GM18526 (cell line): ENCODE measurements around the gene SAMD11.

Experiments used
- POLR2A ChIP-seq: IDR thresholded peaks from 3 replicates; pipeline ENCODE4 v1.6.1; 2011; ENCODE audit not compliant: insufficient read length; ENCODE audit errors: extremely low read depth

The SAMD11 gene

DNA sequence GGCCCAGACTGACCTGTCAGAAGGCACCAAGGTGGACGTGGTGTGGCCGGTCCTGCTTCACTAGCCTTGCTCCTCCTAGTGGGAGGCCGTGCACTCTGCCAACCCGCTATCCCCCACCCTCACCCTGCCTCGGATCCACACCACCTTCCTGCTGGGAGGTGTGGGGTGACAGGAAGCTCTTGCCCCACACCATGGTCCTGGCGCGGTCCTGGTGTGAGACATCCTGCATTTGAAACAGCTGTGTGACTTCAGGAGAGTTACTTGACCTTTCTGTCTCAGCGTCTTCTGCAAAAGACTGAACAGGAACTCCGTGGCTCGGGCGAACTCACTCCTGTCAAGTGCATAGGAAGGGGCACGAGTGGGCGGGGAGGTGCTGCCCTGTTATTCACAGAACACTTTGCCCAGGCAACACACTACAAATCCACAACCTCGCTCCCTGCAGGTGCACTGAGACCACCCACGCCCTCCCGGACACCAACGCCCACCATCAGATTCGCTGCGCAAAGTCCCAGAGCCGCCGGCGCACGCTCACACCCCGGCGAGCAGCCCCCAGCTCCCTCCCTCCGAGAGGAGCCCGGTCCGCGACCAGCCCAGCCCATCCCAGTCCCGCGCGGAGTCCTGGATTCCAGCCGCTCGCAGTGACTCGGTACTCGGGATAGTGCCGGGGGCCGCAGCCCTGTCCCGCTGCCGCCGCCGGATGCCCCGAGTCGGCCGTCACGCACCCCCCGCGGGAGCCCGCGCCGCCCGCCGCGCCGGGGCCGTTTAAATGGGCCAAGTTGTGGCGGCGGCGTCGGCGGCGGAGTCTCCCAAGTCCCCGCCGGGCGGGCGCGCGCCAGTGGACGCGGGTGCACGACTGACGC, at the start of gene SAMD11:
TSS of gene SAMD11 (plus strand) at position 793 of the 860 bp plus-strand sequence. CDS start 509 bp downstream, outside the sequence.
- no peak for TF ChIP-seq POLR2A

DNA sequence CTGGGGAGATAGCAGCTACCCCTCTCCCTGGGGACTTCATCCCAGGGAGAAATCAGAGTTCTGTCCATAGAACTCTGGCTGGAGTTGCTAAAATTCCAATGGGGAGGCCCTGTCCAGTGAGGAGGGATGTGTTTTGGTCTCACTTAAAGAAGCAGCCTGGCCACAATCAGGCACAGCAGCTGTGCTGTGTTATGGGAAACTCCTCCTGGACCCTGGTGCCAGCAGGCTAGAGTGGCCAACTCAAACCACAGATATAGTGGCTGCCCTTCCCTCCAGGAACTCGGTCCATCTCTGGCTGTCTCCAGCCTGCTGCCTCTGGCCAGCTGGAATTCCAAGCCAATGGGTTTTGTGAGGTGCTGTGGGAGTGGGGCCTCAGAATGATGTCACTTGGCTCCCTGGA, 37.4 kb upstream of the SAMD11 start:
- TF ChIP-seq POLR2A = no peak

DNA sequence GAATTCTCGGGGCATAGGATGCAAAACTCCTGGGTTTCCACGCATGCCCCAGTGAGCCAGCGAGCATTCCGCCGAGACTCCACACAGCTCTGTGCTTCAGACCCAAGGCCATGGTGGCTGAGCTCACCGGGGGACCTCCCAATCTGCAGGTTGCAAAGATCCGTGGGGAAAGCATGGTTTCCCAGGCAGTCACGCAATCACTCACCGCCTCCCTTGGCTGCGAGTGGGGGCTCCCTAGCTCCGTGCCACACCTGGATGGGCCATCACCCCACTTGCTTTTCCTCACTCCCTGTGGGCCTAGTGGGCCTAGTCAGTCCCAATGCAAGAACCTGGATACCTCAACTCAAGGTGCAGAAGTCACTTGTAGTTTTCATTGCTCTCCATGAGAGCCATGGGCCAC, 37.0 kb upstream of the SAMD11 start:
- no peak for TF ChIP-seq POLR2A

DNA sequence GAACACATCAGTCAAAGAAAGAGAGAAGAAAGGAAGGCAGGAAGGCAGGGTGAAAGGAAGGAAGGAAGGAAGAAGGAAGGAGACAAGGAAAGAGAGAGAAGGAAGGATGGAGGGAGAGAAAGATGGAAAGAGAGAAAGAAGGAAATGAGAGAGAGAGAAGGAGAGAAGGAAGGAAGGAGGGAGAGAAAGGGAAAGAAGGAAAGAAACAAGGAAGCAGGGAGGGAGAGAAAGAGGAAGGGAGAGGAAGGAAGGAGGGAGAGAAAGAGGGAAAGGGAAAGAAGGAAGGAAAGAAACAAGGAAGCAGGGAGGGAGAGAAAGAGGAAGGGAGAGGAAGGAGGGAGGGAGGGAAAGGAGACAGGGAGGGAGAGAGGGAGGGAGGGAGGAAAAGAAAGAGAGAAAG, 35.4 kb upstream of the SAMD11 start:
- no peak for TF ChIP-seq POLR2A

GRCh38 chr1:890661-891060, 33.1 kb upstream of the SAMD11 start:
- TF ChIP-seq POLR2A = no peak

DNA sequence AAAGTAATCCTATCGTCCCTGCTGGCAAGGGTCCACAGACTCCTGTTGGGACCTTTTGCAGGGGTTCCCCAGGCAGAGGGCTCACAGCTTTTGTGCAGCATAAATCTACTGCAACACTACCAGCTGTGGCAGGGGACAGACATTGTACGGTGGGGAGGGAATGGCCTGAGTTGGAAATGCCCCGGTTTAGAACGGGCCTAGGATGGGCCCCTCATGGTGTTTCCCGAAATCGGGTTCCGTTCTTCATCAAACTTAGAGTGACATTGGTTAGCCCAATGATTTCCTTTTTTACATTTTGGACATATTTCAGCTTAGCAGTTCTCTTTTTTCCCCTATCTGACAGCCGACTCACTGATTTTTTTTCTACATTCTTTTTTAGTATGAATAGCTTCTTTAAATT, 26.5 kb upstream of the SAMD11 start:
- TF ChIP-seq POLR2A = no peak

GRCh38 chr1:899636-900317, 23.9 kb upstream of the SAMD11 start:
- no peak for TF ChIP-seq POLR2A

GRCh38 chr1:901108-901859, 22.4 kb upstream of the SAMD11 start:
- no peak for TF ChIP-seq POLR2A

DNA sequence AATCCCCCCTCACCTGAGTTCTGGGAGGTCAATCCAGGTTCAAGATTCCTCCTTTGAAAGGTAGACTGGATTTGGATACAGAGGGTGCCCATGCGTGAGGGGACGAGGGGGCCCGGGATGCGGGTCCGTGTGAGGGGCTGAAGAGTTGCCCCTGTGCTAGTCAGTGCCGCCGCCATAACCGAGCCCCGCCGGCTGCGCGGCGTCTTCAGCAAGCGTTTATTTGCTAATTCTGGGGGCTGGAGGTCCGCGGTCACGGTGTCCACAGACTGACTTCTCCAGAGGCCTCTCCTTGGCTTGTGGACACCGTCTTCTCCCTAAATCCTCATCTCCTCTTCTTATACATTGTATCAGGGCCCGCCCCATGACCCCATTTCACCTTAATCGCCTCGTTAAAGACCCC, 20.9 kb upstream of the SAMD11 start:
- TF ChIP-seq POLR2A = no peak

DNA sequence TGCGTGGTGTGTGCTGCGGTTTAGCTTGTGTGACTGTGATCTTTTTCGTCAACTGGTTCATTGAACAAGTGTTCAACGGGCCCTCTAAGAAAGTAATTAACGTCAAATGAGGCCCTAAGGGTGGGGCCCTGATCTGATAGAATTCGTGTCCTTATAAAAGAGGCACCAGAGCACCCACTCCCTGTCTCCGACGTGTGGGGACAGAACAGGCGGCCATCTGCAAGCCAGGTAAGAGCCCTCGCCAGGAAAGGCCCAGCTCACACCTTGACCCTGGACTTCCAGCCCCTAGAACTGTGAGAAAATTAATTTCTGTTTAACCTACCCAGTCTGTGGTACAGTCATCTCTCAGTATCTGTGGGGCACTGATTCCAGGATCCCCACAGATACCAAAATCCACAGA, 20.4 kb upstream of the SAMD11 start:
- TF ChIP-seq POLR2A = no peak

GRCh38 chr1:903721-904271, 19.9 kb upstream of the SAMD11 start:
- TF ChIP-seq POLR2A = no peak

- TF ChIP-seq POLR2A = no peak
These were observed 19.3 kb upstream of the SAMD11 start for GRCh38 chr1:904310-904950.

DNA sequence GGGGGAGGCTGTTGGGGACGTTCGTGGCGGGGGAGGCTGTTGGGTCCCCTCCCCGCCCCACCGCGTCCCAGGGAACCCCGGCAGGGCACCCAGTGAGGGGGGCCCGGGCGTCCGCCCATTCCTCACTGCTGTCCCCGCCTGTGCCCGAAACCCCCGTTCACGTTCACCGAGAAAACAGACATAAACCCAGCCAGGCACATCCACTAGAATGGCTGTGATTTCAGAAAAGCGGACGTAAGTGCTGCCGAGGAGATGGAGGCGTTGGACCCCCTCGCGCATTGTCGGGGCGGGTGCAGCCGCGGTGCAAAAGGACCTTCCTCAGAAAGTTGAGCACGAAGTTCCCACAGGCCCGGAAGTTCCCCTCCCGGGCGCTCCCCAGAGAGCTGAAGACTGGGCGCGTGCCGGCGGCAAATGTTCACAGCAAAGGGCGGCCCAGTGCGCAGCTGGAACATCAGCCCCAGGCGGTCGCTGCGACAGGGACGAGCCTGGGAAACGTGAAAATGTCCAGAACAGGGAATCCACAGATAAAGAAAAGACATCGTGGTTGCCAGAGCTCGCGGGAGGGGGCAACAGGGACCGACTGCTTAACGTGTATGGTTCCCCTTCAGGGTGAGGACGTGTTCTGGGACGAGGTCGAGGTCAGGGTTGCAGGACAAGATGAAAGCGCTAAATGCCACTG, 18.5 kb upstream of the SAMD11 start:
- no peak for TF ChIP-seq POLR2A

GRCh38 chr1:905811-906599, 17.7 kb upstream of the SAMD11 start:
- no peak for TF ChIP-seq POLR2A
